Stomach (tissue), 4 donors: ENCODE results near the gene TXNDC2.

Experiments
- EP300 ChIP-seq: sonication (generic); formaldehyde crosslinking; IDR thresholded peaks from one replicate; pipeline ENCODE4 v1.6.1; 2017; ENCODE audit warnings: antibody characterized with exemption
- POLR2A ChIP-seq, 4 donors: fragments of 450-650 bp; IDR thresholded peaks; one replicate each; pipeline ENCODE4 v1.6.1; 2016; ENCODE audit warnings: antibody characterized with exemption in 4 of 4, control low read depth in 2 of 4, mild to moderate bottlenecking in 1 of 4, moderate library complexity in 1 of 4
- TF ChIP-seq, protein P1 (sequence below), 7 experiments: fragments of 450-650 bp in 4 of 7; fragments of 200-600 bp in 3 of 7; sonication (generic) in 3 of 7; IDR thresholded peaks; one replicate each; pipeline ENCODE4 v1.5.1; 2016 to 2019; ENCODE audit warnings: antibody characterized with exemption in 7 of 7, control low read depth in 2 of 7, mild to moderate bottlenecking in 1 of 7

DNA sequence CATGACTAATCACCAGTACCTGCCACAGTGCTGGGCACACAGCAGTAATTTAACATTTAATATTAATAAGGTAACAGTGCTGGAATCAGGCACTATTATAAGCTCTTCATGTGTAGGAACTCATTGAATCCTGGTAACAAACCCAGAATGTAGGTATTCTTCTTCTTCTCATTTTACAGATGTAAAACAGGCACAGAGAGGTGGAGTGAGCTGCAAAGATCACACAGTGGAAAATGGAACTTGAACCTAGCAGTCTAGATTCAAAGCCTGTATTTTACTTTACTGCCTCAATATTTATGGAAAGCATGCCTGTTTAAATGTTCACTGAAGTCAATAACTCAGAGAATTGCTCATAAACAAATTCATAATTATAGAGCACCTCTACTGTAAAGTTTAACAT is 24.3 kb downstream of the TXNDC2 start:
- TF ChIP-seq, protein P1, sequence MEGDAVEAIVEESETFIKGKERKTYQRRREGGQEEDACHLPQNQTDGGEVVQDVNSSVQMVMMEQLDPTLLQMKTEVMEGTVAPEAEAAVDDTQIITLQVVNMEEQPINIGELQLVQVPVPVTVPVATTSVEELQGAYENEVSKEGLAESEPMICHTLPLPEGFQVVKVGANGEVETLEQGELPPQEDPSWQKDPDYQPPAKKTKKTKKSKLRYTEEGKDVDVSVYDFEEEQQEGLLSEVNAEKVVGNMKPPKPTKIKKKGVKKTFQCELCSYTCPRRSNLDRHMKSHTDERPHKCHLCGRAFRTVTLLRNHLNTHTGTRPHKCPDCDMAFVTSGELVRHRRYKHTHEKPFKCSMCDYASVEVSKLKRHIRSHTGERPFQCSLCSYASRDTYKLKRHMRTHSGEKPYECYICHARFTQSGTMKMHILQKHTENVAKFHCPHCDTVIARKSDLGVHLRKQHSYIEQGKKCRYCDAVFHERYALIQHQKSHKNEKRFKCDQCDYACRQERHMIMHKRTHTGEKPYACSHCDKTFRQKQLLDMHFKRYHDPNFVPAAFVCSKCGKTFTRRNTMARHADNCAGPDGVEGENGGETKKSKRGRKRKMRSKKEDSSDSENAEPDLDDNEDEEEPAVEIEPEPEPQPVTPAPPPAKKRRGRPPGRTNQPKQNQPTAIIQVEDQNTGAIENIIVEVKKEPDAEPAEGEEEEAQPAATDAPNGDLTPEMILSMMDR (IDR thresholded peaks at IDR 0.05) = no peak
- TF ChIP-seq EP300 = no peak
- no peak for TF ChIP-seq POLR2A (IDR thresholded peaks at IDR 0.05)
